Activated T-helper 2 cell treated with anti-CD3 and anti-CD28 coated beads, Interferon-gamma antibody, Interleukin-2, Interleukin-4, amounts not matched to agents 10 μg/mL and 5 μg/mL and 100 μg/mL, durations not matched to agents 14 hours and 24 hours and 36 hours (primary cell): ENCODE data around the gene IGSF1. TPM values are rescaled to one million over a fixed set of nuclear protein-coding genes. Genes with fewer than 3 reads are reported as not detected.
"Not testable (repeated sequence)": the region's sequence is repeated elsewhere in the genome, so short reads cannot be mapped to it uniquely, and the experiment has no call there.

Experiments
- DNase-seq: peaks from one replicate; pipeline ENCODE4 v3.0.0; 2021; ENCODE audit warnings: low spot score
- H3K27ac Mint-ChIP-seq: one replicate; pipeline ENCODE4 v1.8.0; 2021; ENCODE audit warnings: mixed read lengths
- H3K27me3 Mint-ChIP-seq: one replicate; pipeline ENCODE4 v1.8.0; 2021; ENCODE audit warnings: low read depth, mixed read lengths
- H3K36me3 Mint-ChIP-seq: one replicate; pipeline ENCODE4 v1.8.0; 2021; ENCODE audit warnings: low read depth, mixed read lengths
- H3K4me1 Mint-ChIP-seq: one replicate; pipeline ENCODE4 v1.8.0; 2021; ENCODE audit warnings: low read depth, mixed read lengths
- H3K4me3 Mint-ChIP-seq: one replicate; pipeline ENCODE4 v1.8.0; 2021; ENCODE audit warnings: low read depth, mild to moderate bottlenecking, moderate library complexity, mixed read lengths
- H3K9me3 Mint-ChIP-seq: one replicate; pipeline ENCODE4 v1.8.0; 2021; ENCODE audit warnings: mixed read lengths
- intact Hi-C: fragments of 100-400 bp; cut with micrococcal nuclease; formaldehyde crosslinking; loops from one replicate; pipeline ENCODE4 v1.15.1; 2023
- total RNA-seq: library from RNA; stranded (reverse); gene quantifications from 2 replicates; pipeline ENCODE4 v1.2.3, GENCODE V29; 2022

The IGSF1 gene
- total RNA-seq, 1 donor from 2014 or later, result 0.07 TPM

DNA sequence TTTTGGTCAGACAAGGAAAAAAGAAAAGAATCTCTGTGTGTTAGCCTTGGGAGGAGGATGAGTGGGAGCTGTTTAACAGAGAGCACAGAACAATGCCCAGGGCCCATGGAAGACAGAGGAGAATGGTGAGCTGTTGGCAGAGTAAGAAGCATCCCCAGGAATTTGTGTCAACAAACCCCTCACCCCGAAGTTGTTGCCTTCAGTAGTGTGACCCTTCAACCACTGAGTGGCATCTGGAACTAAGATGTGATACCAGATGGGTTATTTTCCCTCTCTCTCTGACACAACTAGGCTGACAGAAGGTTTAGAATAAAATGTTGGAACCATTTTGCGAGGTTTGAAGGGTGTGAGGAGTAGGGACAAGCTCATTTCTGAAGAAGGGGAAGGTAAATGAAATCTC lies 25.1 kb downstream of the IGSF1 start:
- no peak overlapping the region for H3K27ac Mint-ChIP-seq
- intact Hi-C loops, result loop anchor here (10.0 kb wide), 1 partner anchor 371 kb away; no protein-coding TSS in a partner anchor
- DNase-seq, result no peak
- no peaks in the 10 kb centered on the region for H3K27me3 Mint-ChIP-seq
- peaks cover 2% of the 10 kb centered on the region for H3K4me1 Mint-ChIP-seq
- H3K36me3 Mint-ChIP-seq, result no peaks in the 10 kb centered on the region
- no peaks in the 10 kb centered on the region for H3K9me3 Mint-ChIP-seq
- no peak overlapping the region for H3K4me3 Mint-ChIP-seq

DNA sequence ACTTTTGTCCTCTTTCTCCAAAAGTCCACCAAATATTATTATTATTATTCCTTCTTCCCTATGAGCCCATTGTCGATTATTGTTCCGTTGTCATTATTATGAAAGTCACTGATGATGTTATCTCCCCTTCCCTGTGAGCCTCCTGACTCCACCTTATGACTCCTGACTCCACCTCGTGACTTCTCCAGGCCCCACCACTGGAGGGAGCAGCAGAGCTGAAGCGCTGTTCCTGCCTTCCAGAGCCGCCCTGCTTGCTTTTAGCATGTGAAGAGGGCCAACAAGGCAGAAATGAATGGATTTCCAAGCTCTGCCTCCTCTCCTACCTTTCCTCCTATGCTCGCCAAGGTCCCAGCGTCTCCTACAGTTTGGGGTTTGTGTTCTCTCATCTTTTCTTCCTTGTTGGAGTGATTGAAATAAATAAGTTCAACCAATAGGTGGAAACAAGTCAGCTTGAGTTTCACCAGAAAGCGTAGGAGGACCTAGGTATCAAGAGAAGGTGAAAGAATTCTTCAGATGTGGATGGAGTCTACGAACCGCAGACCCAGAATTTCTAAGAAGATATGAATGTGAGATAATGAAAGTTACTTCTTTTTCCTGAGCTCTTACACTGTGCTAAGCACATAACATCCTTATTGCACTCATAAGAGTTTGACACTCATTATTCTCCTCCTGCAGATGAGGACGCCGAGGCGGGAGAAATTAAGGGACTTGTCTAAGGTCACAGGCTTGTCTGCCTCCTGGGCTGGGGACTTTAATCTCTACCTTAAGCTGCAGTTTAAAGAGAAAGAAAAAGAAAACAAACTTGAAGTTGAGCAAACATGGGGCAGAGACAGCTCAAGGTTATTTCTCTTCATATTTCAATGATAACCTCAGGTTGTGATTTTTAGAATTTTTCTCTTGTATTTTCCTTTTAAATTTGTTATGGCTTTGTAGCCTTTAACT lies 26.1 kb downstream of the IGSF1 start:
- DNase-seq, result no peak
- no peak overlapping the region for H3K27ac Mint-ChIP-seq

DNA sequence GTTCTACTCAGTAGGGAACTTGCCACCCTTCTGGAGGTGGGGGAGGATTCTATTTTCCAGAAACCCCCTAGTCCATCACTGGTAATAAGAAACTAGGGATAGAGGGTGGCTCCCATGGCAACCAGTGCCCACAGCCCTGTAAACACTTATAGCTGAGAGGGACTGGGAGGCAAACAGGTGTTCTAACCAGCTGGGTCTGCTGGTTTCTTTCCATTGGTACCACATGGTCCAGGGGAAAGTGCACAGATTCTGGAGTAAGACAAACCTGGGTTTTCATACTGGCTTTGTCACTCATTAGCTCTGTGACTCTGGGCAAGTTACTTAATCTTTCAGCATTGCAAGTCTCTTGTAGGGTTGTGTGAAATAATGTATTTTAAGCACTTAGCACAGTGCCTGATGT lies 26.9 kb downstream of the IGSF1 start:
- no peak for DNase-seq
- intact Hi-C loops, result loop anchor here (10.0 kb wide), 1 partner anchor 373 kb away; no protein-coding TSS in a partner anchor
- no peaks in the 10 kb centered on the region for H3K36me3 Mint-ChIP-seq
- no peaks in the 10 kb centered on the region for H3K9me3 Mint-ChIP-seq
- H3K27ac Mint-ChIP-seq, result no peak overlapping the region
- no peak overlapping the region for H3K4me3 Mint-ChIP-seq
- peaks cover 2% of the 10 kb centered on the region for H3K4me1 Mint-ChIP-seq
- no peaks in the 10 kb centered on the region for H3K27me3 Mint-ChIP-seq

More for the DNA sequence above, 26.1 kb downstream of the IGSF1 start:
- H3K9me3 Mint-ChIP-seq, result no peaks in the 10 kb centered on the region
- no peak overlapping the region for H3K4me3 Mint-ChIP-seq
- H3K27me3 Mint-ChIP-seq, result no peaks in the 10 kb centered on the region
- no peaks in the 10 kb centered on the region for H3K36me3 Mint-ChIP-seq
- intact Hi-C loops, result loop anchor here (10.0 kb wide), 1 partner anchor 372 kb away; no protein-coding TSS in a partner anchor
- peaks cover 2% of the 10 kb centered on the region for H3K4me1 Mint-ChIP-seq

DNA sequence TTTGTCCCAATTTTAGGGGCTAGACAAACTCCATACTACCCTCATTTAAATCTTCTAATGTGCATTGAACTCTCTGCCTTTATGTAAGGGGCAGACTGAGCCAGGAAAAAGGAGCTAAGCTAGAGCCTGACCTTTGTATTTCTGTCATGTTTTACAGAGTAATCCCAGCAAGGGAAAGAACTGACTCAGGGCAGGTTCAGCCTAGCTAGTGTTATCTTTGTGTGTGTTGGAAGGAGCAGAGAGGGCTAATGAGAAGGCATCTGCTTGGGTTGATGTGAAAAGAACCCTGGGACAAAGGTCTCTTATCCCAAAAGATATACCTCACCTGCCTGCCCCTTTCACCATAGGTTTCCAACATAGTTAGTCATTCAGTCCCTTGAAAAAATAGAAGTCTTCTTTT lies 31.7 kb downstream of the IGSF1 start:
- H3K27me3 Mint-ChIP-seq, result no peaks in the 10 kb centered on the region
- no peak overlapping the region for H3K4me3 Mint-ChIP-seq
- no peak for DNase-seq
- intact Hi-C loops, result no loop called here
- no peaks in the 10 kb centered on the region for H3K36me3 Mint-ChIP-seq
- H3K4me1 Mint-ChIP-seq, result no peaks in the 10 kb centered on the region
- H3K9me3 Mint-ChIP-seq, result no peaks in the 10 kb centered on the region
- no peak overlapping the region for H3K27ac Mint-ChIP-seq

DNA sequence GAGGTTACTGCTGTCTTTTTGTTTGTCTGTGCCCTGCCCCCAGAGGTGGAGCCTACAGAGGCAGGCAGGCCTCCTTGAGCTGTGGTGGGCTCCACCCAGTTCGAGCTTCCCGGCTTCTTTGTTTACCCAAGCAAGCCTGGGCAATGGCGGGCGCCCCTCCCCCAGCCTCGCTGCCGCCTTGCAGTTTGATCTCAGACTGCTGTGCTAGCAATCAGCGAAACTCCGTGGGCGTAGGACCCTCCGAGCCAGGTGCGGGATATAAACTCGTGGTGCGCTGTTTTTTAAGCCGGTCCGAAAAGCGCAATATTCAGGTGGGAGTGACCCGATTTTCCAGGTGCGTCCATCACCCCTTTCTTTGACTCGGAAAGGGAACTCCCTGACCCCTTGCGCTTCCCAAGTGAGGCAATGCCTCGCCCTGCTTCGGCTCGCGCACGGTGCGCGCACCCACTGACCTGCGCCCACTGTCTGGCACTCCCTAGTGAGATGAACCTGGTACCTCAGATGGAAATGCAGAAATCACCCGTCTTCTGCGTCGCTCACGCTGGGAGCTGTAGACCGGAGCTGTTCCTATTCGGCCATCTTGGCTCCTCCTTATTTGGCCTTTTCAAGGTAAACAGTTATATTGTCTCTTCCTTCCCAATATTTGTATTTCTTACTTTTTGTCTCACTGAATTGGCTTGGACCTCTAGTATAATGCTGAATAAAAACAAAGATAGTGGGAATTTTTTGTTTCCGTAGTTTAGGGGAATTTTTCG lies 37.9 kb downstream of the IGSF1 start:
- H3K4me3 Mint-ChIP-seq, H3K4me1 Mint-ChIP-seq, H3K27me3 Mint-ChIP-seq, H3K9me3 Mint-ChIP-seq, intact Hi-C loops, DNase-seq, H3K36me3 Mint-ChIP-seq, H3K27ac Mint-ChIP-seq: not testable (repeated sequence)

DNA sequence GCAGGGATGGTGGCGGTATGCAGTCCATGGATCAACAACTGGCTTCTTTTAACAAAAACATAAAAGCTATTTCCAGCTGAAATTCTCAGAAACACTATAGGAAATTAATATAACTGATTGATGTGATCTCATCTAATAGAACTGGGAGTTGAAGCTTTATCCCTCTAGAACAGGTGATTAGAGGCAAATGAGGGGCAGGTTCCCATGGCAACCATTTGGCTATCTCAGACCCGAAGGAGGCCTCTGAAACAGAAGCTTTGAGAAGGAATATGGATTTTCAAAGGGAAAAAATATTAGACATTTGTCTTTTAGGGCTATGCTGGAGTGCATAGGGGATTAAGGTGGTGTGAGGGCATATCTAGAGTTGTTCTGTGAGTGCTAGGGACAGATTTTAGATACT lies 50.0 kb downstream of the IGSF1 start:
- Mint-ChIP-seq H3K4me3 (no peak overlapping the region), H3K27me3 (no peaks in the 10 kb centered on the region), H3K36me3 (no peaks in the 10 kb centered on the region), H3K27ac (no peak overlapping the region), H3K9me3 (no peaks in the 10 kb centered on the region), H3K4me1 (no peaks in the 10 kb centered on the region)
- intact Hi-C loops, result no loop called here
- no peak for DNase-seq

DNA sequence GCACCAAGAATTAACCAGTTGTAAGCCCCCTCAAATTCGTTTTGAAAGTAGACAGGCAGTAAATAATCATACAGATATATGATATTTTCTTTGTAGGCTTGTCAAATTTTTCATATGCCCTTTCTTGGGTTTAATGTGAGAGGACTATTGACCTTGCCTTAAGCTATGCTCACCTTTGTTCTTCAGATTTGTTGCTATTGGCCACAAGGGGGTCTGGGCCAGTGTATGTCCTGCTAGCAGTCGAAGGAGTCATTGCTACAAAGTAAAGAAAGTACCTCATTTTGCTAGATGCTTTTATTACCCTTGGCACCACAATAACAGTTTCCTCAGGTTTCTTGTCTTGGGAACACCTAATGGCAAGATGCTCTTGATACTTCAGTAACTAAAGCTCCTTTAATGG lies 51.7 kb downstream of the IGSF1 start:
- intact Hi-C loops, result no loop called here
- Mint-ChIP-seq H3K36me3 (no peaks in the 10 kb centered on the region), H3K27ac (no peak overlapping the region), H3K4me3 (no peak overlapping the region), H3K4me1 (no peaks in the 10 kb centered on the region), H3K9me3 (no peaks in the 10 kb centered on the region), H3K27me3 (no peaks in the 10 kb centered on the region)
- DNase-seq, result no peak

DNA sequence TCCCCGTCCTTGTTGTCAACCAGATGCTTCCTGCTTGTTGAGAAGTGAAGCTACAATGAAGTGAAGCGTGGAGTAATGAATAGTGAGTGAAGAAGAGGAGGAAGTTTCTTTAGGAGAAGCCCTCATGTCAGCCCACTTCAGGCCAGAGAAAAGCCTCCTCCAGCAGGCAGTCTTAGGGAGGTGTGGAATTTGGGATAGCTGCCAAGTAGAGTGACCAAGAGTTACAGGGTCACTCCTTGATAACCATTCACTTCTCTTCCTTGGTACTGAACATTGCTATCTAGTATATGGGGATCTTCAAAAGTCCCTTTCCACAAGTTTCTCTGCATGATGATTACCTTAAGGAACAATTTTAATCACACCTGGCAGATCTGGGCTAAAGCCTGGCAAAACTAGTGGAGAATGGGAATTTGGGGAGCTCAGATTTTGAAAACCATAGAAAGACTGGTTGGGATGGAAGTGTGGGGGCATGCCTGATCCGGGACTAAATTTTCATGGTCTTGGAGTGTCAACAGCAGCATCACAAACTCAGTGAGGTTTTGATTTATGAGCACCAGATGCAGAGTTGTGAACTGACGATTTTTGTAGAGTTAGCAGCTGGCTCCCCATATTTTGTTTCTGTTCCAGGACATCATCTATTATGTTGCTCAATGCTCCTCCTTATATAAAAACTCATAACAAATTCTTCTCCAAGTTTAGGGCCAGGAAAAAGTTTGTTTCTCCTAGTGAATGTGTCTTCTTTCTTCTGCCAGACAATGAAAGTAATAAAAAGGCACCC lies 53.1 kb downstream of the IGSF1 start:
- no peak overlapping the region for H3K27ac Mint-ChIP-seq
- no peaks in the 10 kb centered on the region for H3K36me3 Mint-ChIP-seq
- intact Hi-C loops, result no loop called here
- no peaks in the 10 kb centered on the region for H3K9me3 Mint-ChIP-seq
- no peaks in the 10 kb centered on the region for H3K27me3 Mint-ChIP-seq
- H3K4me1 Mint-ChIP-seq, result no peaks in the 10 kb centered on the region
- DNase-seq, result no peak
- H3K4me3 Mint-ChIP-seq, result no peak overlapping the region

DNA sequence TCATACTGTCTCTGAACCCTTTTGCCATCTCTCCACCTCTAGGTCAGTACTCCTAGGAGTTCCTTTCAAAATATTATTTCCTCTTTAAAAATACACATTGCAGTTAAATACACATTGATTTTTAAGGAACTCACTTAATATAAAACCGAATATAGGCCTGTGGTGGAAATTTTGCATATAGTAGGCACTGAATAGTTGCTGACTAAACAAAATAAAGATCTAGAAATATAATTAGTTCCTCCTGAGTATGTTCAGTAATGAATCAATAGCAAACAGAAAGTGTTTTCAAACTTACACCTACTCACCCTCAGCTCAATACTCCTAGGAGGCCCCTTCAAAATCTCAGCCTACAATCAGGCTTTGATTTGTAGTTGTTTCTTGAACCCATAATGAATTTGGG lies 61.5 kb downstream of the IGSF1 start:
- H3K4me3 Mint-ChIP-seq, result no peak overlapping the region
- H3K9me3 Mint-ChIP-seq, result no peaks in the 10 kb centered on the region
- H3K36me3 Mint-ChIP-seq, result no peaks in the 10 kb centered on the region
- H3K27ac Mint-ChIP-seq, result no peak overlapping the region
- H3K4me1 Mint-ChIP-seq, result no peaks in the 10 kb centered on the region
- no peak for DNase-seq
- H3K27me3 Mint-ChIP-seq, result no peaks in the 10 kb centered on the region
- intact Hi-C loops, result no loop called here

DNA sequence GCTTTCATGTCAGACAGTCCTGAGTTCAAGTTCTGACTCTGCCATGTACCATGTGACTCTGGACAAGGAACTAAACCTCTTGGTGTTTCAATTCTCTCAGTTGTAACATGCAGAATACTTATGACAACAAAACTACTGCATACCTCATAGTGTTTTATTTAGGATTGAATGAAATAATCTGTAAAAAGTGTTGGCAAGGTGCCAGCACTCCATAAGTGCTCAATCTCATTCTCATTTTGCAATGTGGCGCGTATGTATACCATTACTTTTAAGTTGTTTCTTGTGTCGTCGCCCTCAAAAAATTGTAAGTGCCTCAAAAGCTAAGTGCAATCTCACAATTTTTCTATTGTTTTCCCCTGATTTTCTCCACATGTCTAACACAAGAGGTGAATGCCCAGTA lies 62.5 kb downstream of the IGSF1 start:
- Mint-ChIP-seq H3K36me3 (no peaks in the 10 kb centered on the region), H3K27ac (no peak overlapping the region), H3K4me3 (no peak overlapping the region), H3K9me3 (no peaks in the 10 kb centered on the region), H3K27me3 (no peaks in the 10 kb centered on the region), H3K4me1 (no peaks in the 10 kb centered on the region)
- intact Hi-C loops, result no loop called here
- no peak for DNase-seq

DNA sequence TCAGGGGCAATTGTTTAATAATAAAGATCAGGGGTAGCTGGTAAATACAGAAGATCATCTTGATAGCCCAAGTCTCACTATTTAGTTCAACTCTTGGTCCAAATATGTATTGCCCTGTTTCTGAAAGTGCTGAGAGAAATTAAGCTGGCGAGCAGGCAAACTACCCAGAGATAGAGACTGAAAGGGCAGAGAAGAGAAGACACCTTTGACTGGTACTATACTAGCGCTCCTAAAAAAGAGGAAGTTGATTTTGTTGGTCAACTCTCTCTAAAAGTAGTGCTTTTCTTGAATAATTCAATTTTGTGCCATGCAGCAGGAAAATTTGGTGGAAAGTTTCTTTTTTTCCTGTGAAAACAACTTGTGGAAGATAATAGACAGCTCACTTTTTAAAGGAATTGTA lies 64.0 kb downstream of the IGSF1 start:
- no peak for DNase-seq
- H3K36me3 Mint-ChIP-seq, result no peaks in the 10 kb centered on the region
- no peaks in the 10 kb centered on the region for H3K4me1 Mint-ChIP-seq
- H3K4me3 Mint-ChIP-seq, result no peak overlapping the region
- intact Hi-C loops, result no loop called here
- H3K9me3 Mint-ChIP-seq, result no peaks in the 10 kb centered on the region
- no peaks in the 10 kb centered on the region for H3K27me3 Mint-ChIP-seq
- H3K27ac Mint-ChIP-seq, result no peak overlapping the region
